Measurements from ENCODE around the gene TSPAN11.

DNA sequence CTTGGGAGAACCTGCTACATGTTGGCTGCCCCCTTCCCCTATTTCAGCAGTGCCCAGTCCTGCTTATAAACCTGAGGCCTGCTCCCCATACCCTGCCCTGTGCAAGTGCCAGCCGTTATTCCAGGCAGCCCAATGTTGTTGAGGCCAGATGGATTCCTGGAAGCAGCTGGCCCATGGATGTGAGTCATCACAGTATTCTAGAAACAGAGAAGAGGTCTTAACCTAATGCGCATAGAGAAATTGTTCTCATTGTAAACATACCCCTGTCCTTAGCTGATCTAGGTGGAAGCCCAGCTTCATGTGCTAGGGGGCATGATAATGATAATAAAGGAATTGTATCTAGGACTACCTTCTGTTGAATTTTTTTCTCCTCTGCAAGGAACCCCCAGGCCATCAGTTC lies 69.7 kb downstream of the TSPAN11 start:
- TF ChIP-seq POLR2AphosphoS5 (IDR thresholded peaks at IDR 0.05; ENCODE audit: low read depth, low read length) = no peak
- no peak for TF ChIP-seq POLR2A (IDR thresholded peaks at IDR 0.05; ENCODE audit: low read depth, low read length)
